ENCODE data around the gene TSR3.

GRCh38 chr16:1347962-1348361, 3.7 kb downstream of the TSR3 start:
- no peak for TF ChIP-seq CTCF (IDR thresholded peaks at IDR 0.05)
- no peak for TF ChIP-seq POLR2A (IDR thresholded peaks at IDR 0.05)
- TF ChIP-seq EP300 (IDR thresholded peaks at IDR 0.05) = no peak

Data from upper lobe of left lung (tissue), 4 donors.